ENCODE results near the gene VGLL4.

The VGLL4 gene

DNA sequence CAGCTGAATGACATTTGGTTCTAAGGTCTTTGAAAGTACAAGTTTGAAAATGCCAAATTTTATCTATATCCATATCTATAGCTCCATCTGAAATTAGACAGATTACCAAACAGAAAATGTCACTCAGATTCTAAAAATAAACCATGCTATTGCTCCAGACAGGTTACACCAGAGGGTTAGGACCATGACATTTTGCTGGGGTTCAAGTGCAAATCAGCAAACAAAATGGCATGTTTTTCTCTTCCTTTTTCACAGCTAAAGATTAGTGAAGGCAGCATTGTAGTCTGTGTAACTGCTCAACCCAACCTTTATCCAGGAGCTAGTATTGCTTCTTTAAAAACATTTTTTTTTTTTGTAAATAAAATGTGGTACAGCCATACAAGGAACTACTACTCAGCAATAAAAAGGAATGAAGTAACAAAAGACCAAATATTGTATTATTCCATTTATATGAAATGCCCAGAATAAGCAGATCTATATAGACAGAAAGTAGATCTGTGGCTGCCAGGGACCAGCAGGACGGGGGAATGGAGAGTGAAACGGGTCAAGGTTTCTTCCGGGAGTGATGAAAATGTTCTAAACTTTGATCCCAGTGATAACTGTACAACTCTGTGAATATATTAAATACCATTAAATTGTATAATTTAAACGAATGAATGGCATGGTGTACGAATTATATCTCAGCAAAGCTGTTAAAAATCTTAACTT, 18.2 kb downstream of the VGLL4 start:
- H3K27me3 ChIP-seq (ENCODE audit: low read depth, low read length) = no peaks in the 10 kb centered on the region
- peaks cover 18 to 31% of the 10 kb centered on the region in 2 donors for H3K4me1 ChIP-seq (ENCODE audit: control insufficient read depth in 1 of 2, insufficient read depth in 2 of 2, low read length in 2 of 2)
- H3K9me3 ChIP-seq (ENCODE audit: control insufficient read depth in 1 of 2, low read length in 2 of 2) = no peaks in the 10 kb centered on the region
- H3K36me3 ChIP-seq (ENCODE audit: control insufficient read depth in 1 of 2, insufficient read depth in 2 of 2, low read length in 2 of 2) = no peaks in the 10 kb centered on the region
- no peak overlapping the region for H3K4me3 ChIP-seq (ENCODE audit: low read depth in 1 of 2, low read length in 2 of 2)
- H3K27ac ChIP-seq (ENCODE audit: low read length) = no peak overlapping the region

DNA sequence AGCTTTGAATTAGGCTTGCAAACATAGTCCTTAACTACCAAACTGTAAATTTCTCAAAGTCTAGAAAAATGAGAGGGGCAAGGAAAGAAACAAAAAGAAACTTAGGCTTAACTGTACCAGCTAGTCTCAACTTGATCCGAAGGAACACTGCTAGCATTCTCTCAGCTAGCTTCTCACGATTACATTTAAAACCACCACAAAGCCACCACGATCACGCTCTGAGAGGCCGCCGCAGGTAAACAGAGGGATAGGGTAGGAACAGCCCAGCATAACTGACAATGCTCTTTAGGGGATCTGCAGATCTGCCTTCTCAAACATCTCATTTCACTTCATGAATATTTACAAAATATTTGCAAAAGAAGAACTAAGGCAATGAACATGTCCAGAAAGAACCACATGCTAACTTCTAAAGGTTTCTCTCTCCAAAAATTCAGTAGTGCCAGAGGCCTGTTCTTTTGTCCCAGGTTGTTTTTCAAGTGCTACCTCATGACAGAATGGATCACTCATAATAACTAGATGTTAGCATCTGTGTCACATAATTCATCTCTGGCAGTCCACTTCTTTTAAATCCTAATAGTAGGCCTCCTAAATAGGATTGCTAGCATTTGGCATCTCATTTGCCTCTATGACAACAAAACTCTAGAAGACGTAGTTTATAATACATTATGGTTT, 18.9 kb downstream of the VGLL4 start:
- H3K4me3 ChIP-seq (ENCODE audit: low read depth in 1 of 2, low read length in 2 of 2) = no peak overlapping the region
- H3K4me1 ChIP-seq (ENCODE audit: control insufficient read depth in 1 of 2, insufficient read depth in 2 of 2, low read length in 2 of 2) = peaks cover 23 to 31% of the 10 kb centered on the region in 2 donors
- no peaks in the 10 kb centered on the region for H3K27me3 ChIP-seq (ENCODE audit: low read depth, low read length)
- no peaks in the 10 kb centered on the region for H3K36me3 ChIP-seq (ENCODE audit: control insufficient read depth in 1 of 2, insufficient read depth in 2 of 2, low read length in 2 of 2)
- H3K27ac ChIP-seq (ENCODE audit: low read length) = no peak overlapping the region
- H3K9me3 ChIP-seq (ENCODE audit: control insufficient read depth in 1 of 2, low read length in 2 of 2) = no peaks in the 10 kb centered on the region

DNA sequence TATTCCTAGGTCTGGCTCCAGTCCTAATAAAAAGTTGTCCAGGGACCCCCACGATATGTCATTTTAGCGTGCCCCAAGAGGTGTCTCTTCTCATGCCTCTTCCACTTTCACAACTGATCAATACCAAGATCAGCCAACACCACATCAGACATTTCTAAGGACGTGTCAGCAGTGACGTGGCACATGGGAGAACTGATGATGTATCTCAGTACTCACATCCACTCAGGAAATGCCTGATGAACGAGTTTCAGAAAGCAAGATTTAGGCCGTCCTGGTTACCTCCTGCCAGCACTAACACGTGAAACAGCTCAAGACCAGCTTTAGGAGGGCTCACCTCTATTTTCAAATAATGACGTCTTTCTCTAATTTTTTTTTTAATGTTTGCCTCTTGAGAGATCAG, 19.6 kb downstream of the VGLL4 start:
- Histone ChIP-seq H3K27ac (ENCODE audit: low read length) (no peak overlapping the region), H3K36me3 (ENCODE audit: control insufficient read depth in 1 of 2, insufficient read depth in 2 of 2, low read length in 2 of 2) (no peaks in the 10 kb centered on the region), H3K27me3 (ENCODE audit: low read depth, low read length) (no peaks in the 10 kb centered on the region), H3K4me1 (ENCODE audit: control insufficient read depth in 1 of 2, insufficient read depth in 2 of 2, low read length in 2 of 2) (peaks cover 23 to 28% of the 10 kb centered on the region in 2 donors), H3K9me3 (ENCODE audit: control insufficient read depth in 1 of 2, low read length in 2 of 2) (no peaks in the 10 kb centered on the region), H3K4me3 (ENCODE audit: low read depth in 1 of 2, low read length in 2 of 2) (no peak overlapping the region)

DNA sequence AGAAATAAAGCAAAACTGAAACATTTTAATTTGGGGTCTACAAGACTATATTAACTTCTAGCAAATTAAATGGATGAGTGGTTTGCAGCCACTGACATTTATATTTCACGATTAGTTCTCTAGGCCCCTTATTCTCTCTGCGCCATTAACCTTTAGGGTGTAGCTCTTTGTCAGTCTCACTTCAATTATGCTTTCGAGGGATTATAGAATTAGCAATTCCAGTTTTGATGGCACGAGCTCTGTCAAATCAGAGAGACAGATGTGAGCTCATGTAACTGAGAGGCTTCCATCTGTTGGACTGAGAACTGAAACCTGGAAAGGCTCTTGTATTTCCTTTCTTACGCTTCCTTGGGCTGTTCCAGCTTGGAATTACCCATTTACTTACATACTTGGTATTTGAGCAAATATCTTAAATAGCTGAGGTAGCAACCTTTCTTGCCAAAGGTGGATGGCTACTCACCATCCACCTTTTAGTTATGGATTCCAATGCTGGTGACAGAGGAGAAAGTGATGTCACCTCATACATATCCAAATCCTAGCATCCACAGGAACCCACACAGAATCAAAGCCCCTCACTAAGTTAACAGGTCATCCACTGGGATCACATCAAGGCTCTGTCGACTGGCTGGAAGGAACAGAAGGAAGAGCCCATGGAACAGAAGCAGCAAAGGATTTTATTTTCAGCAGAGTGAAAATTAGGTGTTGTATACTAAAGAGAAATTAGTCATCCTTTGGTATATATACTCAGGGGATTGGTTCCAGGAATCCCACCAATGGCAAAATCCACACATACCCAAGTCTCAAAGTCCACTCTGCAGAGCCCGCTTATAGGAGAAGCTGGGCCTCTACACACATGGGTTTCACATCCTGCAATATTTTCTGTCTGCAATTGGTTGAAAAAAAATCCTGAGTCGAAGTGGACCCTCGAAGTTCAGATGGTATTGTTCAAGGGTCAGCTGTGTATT, 20.8 kb downstream of the VGLL4 start:
- Histone ChIP-seq H3K27ac (ENCODE audit: low read length) (no peak overlapping the region), H3K9me3 (ENCODE audit: control insufficient read depth in 1 of 2, low read length in 2 of 2) (no peaks in the 10 kb centered on the region), H3K27me3 (ENCODE audit: low read depth, low read length) (no peaks in the 10 kb centered on the region), H3K36me3 (ENCODE audit: control insufficient read depth in 1 of 2, insufficient read depth in 2 of 2, low read length in 2 of 2) (no peaks in the 10 kb centered on the region), H3K4me1 (ENCODE audit: control insufficient read depth in 1 of 2, insufficient read depth in 2 of 2, low read length in 2 of 2) (peaks cover 23 to 31% of the 10 kb centered on the region in 2 donors), H3K4me3 (ENCODE audit: low read depth in 1 of 2, low read length in 2 of 2) (no peak overlapping the region)

DNA sequence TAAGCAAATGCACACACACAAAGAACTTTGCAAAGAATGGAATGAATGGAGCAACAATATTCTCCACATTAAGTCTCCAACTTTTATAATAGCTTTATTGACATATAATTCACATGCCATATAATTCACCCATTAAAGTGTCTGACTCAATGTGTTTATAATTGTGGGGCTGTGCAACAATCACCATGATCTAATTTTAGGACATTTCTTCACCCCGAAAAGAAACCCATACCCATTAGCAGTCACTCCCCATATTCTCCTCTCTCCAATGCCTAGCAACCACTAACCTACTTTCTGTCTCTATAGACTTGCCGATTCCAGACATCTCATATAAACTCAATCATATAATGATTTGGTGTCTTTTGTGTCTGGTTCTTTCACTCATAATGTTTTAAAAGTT, 22.6 kb downstream of the VGLL4 start:
- Histone ChIP-seq H3K4me1 (ENCODE audit: control insufficient read depth in 1 of 2, insufficient read depth in 2 of 2, low read length in 2 of 2) (peaks cover 20 to 36% of the 10 kb centered on the region in 2 donors), H3K4me3 (ENCODE audit: low read depth in 1 of 2, low read length in 2 of 2) (no peak overlapping the region), H3K27ac (ENCODE audit: low read length) (no peak overlapping the region), H3K36me3 (ENCODE audit: control insufficient read depth in 1 of 2, insufficient read depth in 2 of 2, low read length in 2 of 2) (no peaks in the 10 kb centered on the region), H3K9me3 (ENCODE audit: control insufficient read depth in 1 of 2, low read length in 2 of 2) (no peaks in the 10 kb centered on the region), H3K27me3 (ENCODE audit: low read depth, low read length) (no peaks in the 10 kb centered on the region)

DNA sequence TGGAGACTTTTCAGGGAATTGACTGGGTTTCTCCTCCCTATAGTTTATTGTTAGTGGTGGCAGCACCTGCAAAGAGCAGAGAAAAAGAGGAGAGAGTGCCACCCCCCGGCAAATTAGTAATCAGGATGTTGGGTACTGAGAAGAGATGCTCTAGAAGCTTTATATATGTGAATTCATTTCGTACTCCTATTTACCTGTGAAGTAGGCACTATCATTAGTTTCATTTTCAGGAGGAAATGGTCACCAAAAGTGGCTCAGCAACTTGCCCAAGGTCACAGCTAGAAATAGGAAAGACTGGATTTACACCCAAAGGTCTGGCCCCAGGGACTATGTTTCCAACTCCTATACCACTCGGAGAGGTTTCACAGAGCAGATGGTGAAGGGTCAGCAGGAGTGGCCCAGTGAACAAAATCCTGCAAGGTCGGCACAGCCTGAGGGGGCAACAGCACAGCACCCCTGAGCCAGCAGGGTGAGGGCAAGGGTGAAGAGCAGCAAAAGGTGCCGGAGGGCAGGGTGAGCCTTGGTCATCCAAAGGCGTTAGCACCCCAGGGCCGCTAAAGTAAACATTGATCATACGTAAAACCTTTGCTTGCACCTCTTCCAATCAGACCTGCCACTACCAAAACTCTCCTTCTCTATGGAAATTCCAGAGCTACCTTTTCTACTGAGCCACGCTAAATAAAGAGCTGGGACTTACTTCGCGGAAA, 23.6 kb downstream of the VGLL4 start:
- Histone ChIP-seq H3K27ac (ENCODE audit: low read length) (no peak overlapping the region), H3K4me3 (ENCODE audit: low read depth in 1 of 2, low read length in 2 of 2) (no peak overlapping the region), H3K9me3 (ENCODE audit: control insufficient read depth in 1 of 2, low read length in 2 of 2) (no peaks in the 10 kb centered on the region), H3K27me3 (ENCODE audit: low read depth, low read length) (no peaks in the 10 kb centered on the region), H3K4me1 (ENCODE audit: control insufficient read depth in 1 of 2, insufficient read depth in 2 of 2, low read length in 2 of 2) (peaks cover 13 to 35% of the 10 kb centered on the region in 2 donors), H3K36me3 (ENCODE audit: control insufficient read depth in 1 of 2, insufficient read depth in 2 of 2, low read length in 2 of 2) (no peaks in the 10 kb centered on the region)

DNA sequence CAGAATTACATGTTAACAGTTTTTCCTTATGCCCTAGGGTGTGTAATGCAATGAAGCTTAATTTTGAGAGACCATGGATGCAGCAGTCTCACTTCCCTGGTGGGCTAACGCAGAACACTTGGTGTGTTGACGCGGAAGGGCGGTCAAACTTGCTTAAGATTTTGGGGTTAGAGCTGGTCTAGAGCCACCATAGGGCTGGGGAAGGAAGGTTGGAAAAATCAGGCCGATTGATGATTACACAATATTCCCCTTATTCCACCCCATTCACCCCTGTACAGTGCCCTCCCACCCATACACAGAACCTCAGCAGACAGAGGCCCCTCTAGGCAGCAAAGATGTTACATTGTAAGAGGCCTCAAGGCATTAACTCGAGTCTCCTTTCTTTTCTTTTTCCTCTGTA, 24.3 kb downstream of the VGLL4 start:
- Histone ChIP-seq H3K4me3 (ENCODE audit: low read depth in 1 of 2, low read length in 2 of 2) (no peak overlapping the region), H3K4me1 (ENCODE audit: control insufficient read depth in 1 of 2, insufficient read depth in 2 of 2, low read length in 2 of 2) (peaks cover 13 to 29% of the 10 kb centered on the region in 2 donors), H3K9me3 (ENCODE audit: control insufficient read depth in 1 of 2, low read length in 2 of 2) (no peaks in the 10 kb centered on the region), H3K27me3 (ENCODE audit: low read depth, low read length) (no peaks in the 10 kb centered on the region), H3K27ac (ENCODE audit: low read length) (no peak overlapping the region), H3K36me3 (ENCODE audit: control insufficient read depth in 1 of 2, insufficient read depth in 2 of 2, low read length in 2 of 2) (no peaks in the 10 kb centered on the region)

DNA sequence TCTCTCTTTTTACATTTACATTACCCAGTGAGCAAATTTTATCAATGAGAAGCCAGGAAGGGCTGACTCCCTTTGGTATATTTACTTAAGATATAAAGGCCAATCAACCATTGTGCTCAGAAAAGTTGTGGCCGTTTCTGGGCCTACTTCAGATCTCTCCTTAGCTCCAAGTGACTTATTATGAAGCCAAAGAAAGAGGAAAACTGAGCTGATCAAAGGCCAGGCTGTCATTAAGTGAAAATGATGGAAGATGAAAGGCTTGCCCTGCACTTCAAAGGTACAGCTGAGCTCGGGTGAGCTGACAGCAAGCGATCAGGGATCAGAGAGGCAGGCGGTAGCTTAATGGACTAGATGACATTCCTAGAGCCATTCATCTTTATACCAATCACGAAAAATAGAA, 24.8 kb downstream of the VGLL4 start:
- H3K9me3 ChIP-seq (ENCODE audit: control insufficient read depth in 1 of 2, low read length in 2 of 2) = no peaks in the 10 kb centered on the region
- H3K4me3 ChIP-seq (ENCODE audit: low read depth in 1 of 2, low read length in 2 of 2) = no peak overlapping the region
- peaks cover 0 to 4% of the 10 kb centered on the region in 2 donors for H3K36me3 ChIP-seq (ENCODE audit: control insufficient read depth in 1 of 2, insufficient read depth in 2 of 2, low read length in 2 of 2)
- H3K27me3 ChIP-seq (ENCODE audit: low read depth, low read length) = no peaks in the 10 kb centered on the region
- no peak overlapping the region for H3K27ac ChIP-seq (ENCODE audit: low read length)
- peaks cover 13 to 28% of the 10 kb centered on the region in 2 donors for H3K4me1 ChIP-seq (ENCODE audit: control insufficient read depth in 1 of 2, insufficient read depth in 2 of 2, low read length in 2 of 2)

DNA sequence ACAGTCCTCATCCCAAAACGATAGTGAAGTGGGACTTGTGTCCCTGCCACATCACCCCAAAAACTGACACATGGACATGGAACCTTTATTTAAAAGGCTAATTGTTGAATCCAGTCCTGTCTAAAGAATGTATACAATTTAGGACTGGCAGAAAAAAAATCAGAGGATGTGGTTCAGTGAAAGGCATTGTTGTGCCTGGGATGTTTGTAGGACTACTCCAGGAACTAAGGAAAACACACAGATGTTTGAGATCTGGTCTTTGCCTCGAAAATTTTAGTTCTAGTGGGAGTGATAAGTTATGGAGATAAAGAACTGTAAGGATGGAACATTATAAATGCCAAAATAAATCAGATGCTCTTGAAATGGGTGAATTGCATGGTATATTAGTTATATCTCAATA, 27.2 kb downstream of the VGLL4 start:
- Histone ChIP-seq H3K4me3 (ENCODE audit: low read depth in 1 of 2, low read length in 2 of 2) (no peak overlapping the region), H3K27me3 (ENCODE audit: low read depth, low read length) (no peaks in the 10 kb centered on the region), H3K27ac (ENCODE audit: low read length) (no peak overlapping the region), H3K36me3 (ENCODE audit: control insufficient read depth in 1 of 2, insufficient read depth in 2 of 2, low read length in 2 of 2) (peaks cover 0 to 4% of the 10 kb centered on the region in 2 donors), H3K9me3 (ENCODE audit: control insufficient read depth in 1 of 2, low read length in 2 of 2) (no peaks in the 10 kb centered on the region), H3K4me1 (ENCODE audit: control insufficient read depth in 1 of 2, insufficient read depth in 2 of 2, low read length in 2 of 2) (peaks cover 13 to 51% of the 10 kb centered on the region in 2 donors)

DNA sequence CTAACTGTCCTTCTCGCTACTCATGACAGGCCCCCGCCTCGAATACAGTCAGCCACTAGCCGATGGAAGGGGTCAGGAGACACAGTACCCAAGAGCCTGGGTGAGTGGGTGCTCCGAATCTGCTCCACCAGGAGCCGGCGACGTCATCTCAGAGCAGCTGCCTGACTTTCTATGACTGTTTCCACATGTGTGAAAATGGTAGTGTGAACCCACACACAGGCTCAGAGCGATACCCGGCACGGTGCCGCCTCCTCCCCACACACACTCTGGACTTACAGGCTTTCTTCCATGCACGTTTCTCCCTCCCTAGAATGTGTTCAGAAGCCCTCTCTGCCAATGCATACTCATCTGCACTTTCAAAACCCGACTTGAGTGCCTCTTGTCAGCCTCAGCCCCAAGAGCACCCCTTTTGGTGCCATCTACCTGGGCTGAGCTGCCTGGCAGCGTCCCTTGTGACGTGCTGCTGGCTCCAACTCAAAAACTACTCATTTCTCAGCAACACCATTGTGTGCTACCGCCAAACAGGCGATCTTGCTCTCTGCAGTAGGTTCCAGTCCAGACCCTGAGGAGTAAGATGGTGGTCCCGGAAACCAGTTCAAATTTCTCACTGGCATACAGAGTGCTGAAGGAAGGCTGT, 29.7 kb downstream of the VGLL4 start:
- Histone ChIP-seq H3K27me3 (ENCODE audit: low read depth, low read length) (no peaks in the 10 kb centered on the region), H3K4me3 (ENCODE audit: low read depth in 1 of 2, low read length in 2 of 2) (no peak overlapping the region), H3K36me3 (ENCODE audit: control insufficient read depth in 1 of 2, insufficient read depth in 2 of 2, low read length in 2 of 2) (peaks cover 4% of the 10 kb centered on the region in 2 donors), H3K4me1 (ENCODE audit: control insufficient read depth in 1 of 2, insufficient read depth in 2 of 2, low read length in 2 of 2) (peaks cover 11 to 57% of the 10 kb centered on the region in 2 donors), H3K9me3 (ENCODE audit: control insufficient read depth in 1 of 2, low read length in 2 of 2) (no peaks in the 10 kb centered on the region), H3K27ac (ENCODE audit: low read length) (no peak overlapping the region)

Measured in muscle layer of duodenum (tissue), 2 donors.